Hematopoietic multipotent progenitor cell treated with erythropoietin and hydrocortisone succinate and interleukin-3 and kit ligand, for 6 days (in vitro differentiated cells): ENCODE data around the gene ZDHHC14.

Experiments used
- DNase-seq: peaks from one replicate; pipeline ENCODE4 v3.0.0-alpha.2; 2015

ZDHHC14 gene

DNA sequence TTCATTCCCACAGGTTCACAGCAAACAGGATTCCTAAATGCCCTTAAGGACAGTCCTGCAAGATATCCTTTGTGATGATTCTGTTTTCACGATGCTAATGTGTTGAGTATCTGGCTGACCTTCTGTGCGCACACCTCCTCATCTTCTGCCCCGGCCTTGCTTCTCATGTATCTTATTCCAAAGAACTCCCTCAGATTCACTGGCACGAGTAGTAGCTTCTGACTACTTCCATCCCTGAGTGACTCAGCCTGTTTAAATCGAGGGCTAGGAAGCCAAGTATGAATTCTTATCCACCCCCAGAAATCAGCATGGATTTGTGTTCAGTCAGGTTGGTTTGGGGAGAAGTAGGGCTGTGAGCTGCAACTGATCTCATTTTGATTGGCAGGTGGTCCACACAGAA lies 251.8 kb downstream of the ZDHHC14 start:
- no peak for DNase-seq

DNA sequence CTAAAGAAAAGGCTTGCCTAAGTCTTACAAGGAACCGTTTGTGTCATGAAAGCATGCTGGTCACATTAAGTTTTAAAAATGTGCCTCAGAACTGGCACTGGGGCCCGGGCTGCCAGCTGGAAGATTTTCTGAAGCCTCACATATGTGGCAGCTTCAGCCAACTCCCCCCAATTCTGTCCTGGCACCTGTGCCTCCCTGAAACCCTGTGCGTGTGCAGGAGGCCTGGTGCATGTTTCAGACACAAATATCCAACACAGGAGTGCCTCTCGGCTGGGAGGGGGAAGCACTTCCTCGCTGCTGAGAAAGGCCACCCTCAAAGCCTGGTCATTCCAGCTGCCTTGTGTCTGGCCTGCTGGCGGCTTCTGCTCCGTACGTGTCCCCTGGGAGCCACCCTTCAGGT lies 253.6 kb downstream of the ZDHHC14 start:
- DNase-seq, result no peak

DNA sequence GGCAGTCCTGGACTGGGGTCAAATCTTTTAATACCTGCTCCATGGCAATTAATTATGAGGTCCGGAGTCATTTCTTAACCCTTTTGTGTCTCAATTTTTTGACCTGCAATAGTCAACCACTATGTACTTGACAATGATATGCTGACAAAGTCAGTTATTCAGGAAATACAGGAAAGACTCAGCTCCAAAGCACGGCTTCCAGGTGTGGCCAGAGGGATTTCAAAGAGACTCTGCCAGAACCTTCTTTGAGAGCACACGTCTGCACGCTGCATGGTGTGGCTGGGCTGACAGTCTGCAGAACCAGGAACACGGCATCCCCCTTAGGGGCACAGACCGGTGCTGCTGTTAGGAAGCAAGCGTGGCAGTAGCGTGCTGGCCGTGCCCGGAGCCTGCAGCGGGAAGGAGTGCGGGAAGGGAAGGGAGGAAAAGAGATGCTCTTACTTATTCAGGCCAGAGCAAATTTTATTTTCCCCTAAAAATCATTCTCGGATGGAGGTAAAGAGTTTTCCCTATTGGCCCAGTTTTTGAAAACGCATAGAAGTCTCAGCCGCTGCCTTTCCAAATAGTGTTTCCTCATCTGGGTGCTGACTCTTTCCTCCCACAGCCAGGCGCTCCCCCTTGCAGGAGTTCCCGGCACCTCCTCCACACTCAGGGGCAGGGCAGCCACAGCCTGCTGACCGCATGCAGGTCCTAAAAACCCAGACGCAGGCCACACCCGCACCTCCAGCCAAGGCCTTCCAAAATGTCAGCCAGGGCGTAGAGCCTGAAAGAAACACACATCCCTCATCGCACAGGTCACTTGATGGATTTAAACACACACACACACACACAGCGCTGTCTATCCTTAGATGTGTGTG lies 254.6 kb downstream of the ZDHHC14 start:
- DNase-seq, result no peak

DNA sequence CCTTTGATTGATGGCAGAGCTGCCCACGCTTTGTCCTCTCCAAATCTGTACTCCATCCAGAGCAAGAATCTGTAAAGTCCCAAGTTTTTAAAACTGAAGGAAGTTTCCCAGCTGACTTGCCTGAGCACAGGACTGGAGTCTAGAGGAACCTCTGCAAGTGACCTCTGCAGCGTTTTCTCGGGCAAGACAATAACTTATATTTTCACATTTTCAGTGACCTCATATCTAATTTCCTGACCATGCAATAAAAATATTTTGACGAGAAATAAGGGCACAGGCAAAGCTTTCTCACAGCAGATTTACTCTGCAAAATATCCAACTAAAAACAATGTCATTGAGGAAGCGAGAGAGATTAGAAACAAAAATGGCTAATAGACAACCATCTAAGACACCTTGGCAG lies 256.5 kb downstream of the ZDHHC14 start:
- no peak for DNase-seq

DNA sequence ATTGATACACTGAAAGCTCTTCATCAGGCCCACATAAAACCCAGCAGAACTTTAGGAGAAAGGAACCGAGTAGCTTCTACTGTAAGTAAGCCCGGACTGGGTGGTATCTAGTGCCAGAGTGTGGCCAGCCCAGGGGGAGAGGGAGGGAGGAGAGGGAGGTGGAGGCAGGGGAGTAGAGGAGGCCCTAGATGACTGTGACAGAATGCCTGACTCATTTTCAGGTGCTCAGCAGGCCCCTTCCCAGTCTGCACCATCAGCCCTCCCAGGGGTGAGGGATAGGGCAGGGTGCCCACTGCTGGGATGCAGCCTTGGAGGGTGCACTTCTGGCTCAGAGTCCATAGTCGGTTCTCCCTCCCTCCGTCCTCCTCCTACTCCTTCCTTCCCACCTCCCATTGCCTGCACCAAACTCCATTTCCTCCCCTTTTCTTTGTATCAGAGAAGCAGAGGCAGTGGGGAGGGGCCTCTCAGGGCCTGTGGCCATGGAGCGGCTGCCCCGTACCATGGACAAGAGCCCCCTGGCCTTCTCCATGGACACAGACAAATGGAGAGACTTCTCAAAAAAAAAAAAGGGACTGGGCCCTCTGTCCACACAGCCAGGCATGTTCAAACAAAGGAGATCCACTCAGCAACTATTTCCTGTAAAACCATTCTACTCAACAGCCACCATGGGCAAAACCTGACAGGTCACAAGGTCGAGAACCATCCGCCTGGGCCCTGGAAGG lies 257.1 kb downstream of the ZDHHC14 start:
- no peak for DNase-seq

DNA sequence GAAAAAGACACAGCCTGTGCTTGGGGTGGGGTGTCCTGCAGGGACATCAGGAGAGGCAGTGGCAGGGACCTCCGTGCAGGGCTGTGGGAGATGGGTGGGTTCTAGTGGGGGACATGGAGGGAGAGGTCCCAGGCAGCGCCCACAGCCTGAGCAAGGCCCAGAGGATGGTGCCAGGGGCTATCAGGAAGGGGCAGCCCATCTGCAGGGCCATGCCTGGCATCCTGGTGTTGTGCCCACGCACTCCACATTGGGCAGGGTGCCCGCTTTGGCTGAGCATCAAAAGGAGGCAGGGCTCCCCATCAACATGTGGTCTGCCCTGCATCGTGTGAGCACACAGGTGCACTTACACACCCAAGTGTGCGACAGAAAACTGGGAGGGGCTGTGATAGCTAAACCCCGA lies 257.8 kb downstream of the ZDHHC14 start:
- DNase-seq, result no peak

DNA sequence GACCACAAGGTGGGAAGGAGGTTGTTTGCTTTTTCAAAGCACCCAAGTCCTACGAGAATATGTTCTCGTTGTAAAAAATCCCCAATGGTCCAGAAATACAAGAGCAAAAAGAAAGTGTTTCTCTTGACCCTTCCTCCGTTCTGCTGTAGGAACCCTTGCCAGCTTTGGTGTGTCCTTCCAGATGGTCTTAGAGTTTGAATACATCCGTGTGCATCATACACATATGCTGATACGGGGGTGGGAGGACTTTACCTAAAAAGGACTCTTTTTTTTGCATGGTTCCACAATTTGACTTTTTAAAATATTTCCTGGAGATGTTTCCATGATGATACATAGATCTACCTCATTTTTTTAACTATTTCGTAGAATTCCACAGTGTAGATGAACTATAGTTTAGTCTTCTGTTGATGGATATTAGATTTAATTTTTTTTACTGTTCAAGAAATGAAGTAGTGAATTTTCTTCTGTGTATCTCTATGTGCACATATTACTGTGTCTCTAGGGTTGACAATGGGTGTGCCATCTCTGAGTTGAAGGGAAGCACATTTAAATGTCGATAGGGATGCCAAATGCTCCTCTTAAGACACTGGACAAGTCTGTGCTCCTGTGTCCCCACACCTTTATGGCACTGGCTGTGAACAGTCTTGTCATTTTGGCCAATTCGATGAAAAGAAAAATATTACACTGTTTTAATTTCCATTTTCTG lies 259.9 kb downstream of the ZDHHC14 start:
- DNase-seq, result no peak

DNA sequence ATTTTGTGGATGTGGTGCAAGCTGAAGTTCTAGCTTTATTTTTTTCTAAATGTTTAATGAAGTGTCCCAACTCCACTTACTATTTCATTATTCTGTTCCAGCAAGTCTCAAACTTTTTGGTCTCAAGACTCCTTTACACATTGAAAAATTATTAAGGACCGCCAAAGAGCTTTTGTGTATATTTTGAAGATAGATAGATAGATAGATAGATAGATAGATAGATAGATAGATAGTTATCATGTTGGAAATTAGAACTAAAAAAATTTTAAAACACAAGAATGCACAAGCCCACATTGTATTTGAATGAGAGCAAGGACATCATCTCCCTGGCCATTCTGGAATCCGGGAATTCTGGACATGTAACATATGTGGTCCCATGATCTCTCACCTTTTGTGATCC lies 260.8 kb downstream of the ZDHHC14 start:
- DNase-seq, result no peak

DNA sequence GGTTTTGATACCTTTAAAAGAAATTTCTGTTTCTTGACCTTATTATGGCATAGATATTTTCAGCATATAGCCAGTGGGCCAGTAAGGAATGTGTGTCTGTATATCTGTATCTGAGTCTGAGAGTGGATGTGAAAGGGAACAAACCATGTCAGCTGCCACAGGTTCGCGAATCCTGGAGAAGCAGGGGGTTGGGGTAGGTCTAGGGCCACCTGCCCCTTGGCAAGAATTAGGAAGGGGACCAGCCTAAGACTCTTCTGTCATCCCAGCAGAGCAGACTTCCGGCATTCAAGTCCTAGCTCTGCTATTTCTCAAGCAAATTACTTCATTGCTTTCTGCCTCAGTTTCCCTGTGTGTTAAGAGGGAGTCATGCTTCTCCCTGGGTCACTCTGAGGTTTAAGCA lies 261.7 kb downstream of the ZDHHC14 start:
- no peak for DNase-seq

DNA sequence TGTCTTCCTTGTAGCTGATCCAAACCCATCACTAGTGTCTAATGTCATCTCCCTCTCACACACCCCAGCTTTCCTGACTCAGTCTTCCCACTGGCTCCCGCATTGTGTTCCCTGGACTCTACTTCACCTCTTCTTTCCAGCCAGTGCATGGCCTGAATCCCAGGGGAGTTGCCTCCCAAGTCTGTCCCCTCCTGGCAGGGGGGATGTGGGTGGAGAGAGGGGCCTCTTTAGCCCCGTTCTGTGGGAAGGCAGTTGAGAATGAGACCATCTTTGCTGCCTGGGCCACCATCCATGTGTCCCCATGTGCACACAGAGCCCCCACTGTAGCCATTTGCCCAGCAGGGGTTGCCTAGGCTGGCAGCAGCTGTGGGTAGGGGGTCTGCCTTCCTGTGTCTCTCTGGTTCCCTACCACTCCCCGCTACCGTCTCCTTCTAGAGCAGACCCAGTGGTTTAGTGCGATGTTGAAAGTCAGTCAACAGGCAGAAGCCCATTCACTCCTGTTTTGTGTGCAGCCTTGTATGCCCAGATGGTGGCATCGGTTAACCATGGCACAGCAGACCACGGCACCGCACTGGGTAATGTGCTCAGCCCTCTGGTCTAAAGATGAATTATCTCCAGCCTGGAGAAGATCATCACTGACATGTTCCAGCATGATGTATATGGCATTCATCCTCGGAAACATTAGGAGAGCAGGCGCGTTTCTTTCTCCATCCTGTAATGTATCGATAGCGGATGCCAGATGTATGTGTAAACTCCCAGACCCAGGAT lies 263.2 kb downstream of the ZDHHC14 start:
- DNase-seq, result peak; percentile 65

DNA sequence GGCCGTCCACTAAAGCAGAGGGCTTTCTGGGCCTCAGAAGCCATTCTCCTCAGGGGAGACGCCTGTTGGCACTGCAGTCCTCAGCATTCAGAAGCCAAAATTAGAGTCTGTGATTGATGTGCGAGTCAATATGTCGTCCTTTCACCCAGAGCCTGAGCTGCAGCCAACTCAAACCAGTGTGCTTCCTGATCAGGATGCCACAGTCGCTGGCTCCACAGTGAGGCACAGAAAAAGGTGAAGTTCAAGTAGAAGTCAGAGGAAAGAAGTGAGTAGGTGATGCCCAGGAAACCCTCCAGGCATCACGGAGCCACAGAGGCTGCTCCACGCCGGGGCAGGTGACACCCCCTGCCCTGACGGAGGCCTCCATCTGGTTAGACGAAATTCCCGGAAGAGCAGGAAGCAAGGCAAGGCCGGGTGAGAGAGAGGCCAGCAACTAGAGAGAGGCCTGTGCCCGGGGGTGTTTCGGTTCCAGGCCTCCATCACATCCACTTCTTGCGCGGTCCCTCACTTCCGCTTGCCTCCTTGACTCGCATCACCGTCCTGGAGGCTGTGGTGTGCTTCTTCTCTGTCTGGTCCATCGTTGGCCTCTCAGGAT lies 264.3 kb downstream of the ZDHHC14 start:
- no peak for DNase-seq

DNA sequence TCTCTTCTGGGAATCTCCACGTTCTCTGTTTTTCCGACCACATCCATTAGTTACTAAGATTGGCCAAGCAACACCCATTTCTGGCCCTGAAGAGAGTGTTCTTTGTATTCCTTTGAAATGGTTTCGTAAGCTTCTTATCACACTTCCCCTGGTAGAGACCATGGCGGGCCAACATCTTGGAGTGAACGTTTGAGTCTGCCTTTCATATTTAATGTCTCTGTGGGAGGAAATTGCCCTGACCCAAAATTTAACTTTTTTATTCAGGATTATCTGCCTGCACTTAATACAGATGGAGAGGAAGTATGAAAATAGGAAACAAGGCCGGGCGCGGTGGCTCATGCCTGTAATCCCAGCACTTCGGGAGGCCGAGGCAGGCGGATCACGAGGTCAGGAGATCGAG lies 265.0 kb downstream of the ZDHHC14 start:
- peak; percentile 60 for DNase-seq

DNA sequence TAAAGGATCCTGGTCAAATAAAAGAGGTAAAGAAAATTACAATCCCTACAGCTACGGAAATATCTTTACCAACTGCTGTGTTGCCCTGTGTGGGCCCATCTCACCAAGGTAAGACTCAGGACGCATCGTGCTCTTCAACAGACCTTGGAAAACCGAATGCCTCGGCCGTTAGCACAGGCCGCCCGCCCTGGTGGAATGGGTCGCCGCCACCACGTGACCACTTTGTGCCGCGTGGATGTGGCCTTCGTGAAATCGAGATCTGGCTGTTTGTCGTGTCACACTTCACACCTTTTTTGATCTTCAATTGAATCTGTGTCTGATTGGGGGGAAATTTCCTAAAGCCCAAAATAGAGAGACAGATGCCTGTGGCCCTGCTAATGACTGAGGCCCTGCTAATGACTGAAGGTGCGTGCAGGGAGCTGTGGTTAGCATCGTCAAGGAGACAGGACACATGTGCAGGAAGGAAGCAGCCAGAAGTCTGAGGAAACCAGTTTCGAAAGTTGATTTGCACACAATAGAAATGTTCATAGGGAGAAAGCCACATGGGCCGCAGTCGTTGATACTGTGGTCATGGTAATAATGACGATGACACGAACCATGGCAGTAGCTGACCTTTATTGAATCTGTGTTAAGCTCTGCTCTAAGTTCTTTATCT lies 266.4 kb downstream of the ZDHHC14 start:
- peak; percentile 72 for DNase-seq

DNA sequence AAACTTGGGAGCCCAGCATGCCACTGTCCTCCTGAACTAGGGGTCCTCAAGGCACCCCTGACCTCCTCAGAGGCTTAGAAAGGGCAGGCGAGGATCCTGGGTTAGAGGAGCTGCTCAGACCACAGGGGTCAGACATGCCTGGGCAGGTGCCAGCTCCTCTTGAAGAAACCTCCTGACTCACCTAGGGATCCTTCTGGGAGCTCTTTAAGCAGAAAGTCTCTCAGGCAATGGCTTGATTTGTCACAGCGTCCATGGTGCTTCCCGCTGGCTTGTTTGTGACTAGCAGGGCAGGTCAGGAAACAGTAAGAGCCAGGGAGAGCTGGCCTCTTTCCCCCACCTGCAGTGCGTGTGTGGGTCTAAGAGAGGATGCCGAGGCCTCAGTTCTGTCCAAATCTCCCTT lies 267.6 kb downstream of the ZDHHC14 start:
- DNase-seq, result no peak

DNA sequence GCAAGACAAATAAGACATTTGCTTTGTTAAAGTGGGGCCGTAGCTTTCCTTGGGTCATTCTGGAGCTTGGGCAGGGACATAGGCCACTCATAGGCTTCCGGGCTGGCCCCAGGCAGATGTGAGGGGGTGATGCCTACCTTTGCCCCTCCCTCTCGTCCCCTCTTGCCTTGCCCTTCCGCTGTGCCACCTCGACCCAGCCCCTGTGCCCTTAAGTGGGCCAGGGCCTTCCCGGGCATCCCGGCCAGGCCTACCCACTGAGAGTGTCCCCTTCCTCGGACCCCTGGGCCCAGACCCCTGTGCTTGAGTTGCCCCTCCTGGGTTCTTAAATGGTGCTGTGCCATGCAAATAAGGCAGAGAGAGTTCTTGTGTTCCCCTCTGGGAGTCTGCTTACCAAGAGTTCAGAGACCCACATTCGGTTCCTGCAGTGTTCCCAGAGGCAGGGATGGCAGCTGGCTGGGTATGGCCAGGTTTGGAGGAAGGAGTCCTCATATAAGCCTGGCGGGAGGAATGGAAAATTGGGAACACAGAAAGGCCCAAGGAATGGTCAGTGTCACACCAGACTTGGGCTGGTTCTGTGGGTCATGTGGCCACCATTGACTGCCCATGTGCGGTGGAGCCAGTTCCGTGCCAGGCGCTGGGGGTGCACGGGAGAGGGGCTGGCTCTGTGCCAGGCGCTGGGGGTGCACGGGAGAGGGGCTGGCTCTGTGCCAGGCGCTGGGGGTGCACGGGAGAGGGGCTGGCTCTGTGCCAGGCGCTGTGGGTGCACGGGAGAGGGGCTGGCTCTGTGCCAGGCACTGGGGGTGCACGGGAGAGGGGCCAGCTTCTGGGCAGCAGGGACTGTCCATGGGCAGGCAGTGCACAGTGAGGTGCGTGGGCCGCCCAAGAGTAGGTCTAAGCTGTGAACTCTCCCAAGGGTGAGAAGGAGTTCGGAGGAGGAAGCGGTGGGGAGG lies 268.6 kb downstream of the ZDHHC14 start:
- DNase-seq, result no peak

DNA sequence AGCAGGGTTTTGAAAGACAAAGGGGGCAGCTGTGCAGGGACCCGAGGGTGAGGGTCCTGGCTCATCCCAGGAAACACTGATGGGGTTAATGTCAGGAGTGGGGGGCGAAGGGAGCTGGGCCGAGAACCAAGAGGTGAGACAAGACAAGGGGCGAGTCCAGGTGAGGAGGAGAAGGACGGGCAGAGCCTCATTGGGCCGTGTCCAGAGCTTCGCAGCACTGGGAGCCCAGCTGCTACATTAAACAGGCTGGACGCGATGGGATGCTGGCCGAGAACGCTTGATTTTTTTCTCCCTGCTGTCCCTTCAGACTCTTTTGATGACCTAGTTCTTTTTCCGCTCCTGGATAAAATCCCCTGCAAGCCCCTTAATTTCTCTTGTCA lies 269.3 kb downstream of the ZDHHC14 start:
- DNase-seq, result no peak

DNA sequence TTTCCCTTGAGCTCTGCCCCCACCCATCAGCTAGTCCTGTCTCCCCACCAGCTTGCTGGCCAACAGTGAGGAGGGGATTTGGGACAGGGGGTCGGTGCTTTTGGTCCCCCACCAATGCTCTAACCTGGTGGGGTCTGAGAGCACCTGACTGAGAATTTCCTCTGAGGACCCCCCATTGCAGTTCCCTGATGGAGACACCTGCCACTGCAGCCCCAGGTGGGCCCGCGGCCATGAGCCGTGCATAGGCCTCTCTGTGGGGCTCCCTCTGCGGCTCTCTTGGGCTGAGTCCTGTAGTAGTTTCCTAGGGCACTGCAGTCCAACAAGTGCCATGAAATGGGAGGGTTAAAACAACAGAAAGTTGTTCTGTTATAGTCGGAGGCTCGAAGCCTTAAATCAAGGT lies 269.8 kb downstream of the ZDHHC14 start:
- no peak for DNase-seq

DNA sequence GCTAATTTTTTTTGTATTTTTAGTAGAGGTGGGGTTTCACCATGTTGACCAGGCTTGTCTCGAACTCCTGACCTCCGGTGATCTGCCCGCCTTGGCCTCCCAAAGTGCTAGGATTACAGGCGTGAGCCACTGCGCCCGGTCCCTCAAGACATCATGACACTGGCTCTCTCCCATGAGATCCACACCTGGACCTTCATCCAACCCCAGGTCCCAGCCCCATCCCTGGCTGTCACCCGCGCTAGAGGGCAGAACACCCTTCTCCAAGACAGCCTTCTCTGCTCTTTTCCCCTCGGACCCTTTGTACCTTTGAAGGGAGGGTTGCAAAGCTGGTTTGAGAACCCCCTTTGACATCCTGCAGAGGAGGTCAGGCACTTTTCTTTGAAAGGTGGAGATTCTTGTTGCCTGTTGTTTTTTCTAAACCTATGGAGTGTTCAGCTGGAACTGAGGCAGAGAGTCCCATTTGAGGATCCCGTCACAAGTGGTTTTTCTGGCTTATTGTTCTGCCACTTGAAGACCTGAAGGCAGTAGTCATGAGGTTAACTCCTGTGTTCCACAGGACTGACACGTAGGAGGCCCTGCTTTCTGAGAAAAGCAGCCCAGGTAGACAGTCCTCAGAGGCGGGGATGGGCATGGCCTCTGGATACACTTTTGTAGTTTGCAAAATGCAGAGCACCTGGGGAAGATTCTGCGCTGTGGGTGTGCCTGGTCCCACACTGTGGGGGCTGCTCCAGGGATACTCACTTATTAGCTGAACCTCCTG lies 270.9 kb downstream of the ZDHHC14 start:
- no peak for DNase-seq

DNA sequence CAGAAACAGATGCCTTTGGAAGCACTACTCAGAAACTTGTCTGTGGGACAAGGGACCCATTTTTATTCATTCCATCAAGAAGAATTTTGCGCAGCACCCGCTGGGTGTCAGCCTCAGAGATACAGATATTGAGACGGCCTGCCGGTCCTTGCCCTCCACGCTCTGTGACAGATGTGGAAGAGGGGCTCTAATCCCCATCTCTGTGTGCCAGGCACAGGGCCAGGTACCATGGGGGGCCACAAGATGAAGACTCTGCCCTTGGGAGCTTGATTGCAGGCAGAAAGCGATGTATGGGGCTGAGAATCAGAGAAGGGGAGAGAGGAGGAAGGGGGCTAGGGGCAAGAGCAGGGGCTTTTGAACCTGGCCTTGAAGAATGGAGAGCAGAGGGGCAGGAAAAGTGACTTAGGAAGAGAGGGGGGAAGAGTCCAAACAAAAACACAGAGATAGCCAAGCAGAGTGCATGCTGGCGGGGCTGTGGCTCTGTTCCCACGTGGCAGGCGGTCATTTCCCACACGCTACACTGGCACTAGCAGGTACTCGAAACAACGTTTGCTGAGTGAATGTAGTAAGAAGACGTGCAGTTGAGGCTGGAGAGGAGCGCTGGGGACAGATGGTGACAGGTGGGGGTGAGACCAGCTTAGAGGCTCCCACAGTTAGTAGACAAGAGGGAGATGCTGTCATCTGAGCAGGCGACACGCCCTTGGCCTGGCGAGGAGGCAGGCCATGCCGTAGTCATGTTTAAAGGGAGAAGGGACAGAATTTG lies 271.8 kb downstream of the ZDHHC14 start:
- DNase-seq, result no peak
